22Rv1 (cell line): ENCODE measurements around the gene TM9SF2.

Experiments
- ZFX ChIP-seq: fragments of 450-650 bp; IDR thresholded peaks from 2 replicates; pipeline ENCODE4 v1.6.1; 2017; ENCODE audit warnings: antibody characterized with exemption, borderline replicate concordance
- TF ChIP-seq, protein P1 (sequence below): fragments of 450-650 bp; IDR thresholded peaks from 2 replicates; pipeline ENCODE4 v1.5.1; 2017; ENCODE audit warnings: mild to moderate bottlenecking

DNA sequence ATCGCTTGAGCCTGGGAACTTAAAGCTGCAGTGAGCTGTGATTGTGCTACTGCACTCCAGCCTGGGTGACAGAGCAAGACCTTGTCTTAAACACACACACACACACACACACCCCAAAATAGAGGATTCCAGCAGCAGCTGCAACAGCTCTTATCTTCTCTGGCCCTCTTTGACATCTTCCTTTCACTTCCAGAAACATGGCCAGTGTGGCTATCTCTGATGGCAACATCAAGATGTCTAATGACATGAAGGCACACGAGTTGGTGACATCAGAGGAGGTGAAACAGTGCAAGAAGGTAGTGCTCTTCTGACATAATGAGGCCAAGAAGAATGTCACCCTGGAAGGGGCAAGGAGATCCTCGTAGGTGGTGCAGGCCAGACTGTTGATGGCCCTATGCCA, 81.2 kb downstream of the TM9SF2 start:
- TF ChIP-seq, protein P1, sequence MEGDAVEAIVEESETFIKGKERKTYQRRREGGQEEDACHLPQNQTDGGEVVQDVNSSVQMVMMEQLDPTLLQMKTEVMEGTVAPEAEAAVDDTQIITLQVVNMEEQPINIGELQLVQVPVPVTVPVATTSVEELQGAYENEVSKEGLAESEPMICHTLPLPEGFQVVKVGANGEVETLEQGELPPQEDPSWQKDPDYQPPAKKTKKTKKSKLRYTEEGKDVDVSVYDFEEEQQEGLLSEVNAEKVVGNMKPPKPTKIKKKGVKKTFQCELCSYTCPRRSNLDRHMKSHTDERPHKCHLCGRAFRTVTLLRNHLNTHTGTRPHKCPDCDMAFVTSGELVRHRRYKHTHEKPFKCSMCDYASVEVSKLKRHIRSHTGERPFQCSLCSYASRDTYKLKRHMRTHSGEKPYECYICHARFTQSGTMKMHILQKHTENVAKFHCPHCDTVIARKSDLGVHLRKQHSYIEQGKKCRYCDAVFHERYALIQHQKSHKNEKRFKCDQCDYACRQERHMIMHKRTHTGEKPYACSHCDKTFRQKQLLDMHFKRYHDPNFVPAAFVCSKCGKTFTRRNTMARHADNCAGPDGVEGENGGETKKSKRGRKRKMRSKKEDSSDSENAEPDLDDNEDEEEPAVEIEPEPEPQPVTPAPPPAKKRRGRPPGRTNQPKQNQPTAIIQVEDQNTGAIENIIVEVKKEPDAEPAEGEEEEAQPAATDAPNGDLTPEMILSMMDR: no peak
- TF ChIP-seq ZFX: no peak
